Esophagus muscularis mucosa (tissue), 4 donors: ENCODE data around the gene KCTD21. TPM values are rescaled to one million over a fixed set of nuclear protein-coding genes. Genes with fewer than 3 reads are reported as not detected.

Source experiments
- DNase-seq: peaks from one replicate; pipeline ENCODE4 v3.0.0-alpha.2; 2017; ENCODE audit errors: extremely low spot score
- H3K27ac ChIP-seq, 4 donors: fragments of 200-600 bp; sonication (generic); replicated peaks in 1 of 4; 1 replicate in 3 of 4; 2 replicates in 1 of 4; pipeline ENCODE4 v1.5.1; 2016 to 2019; ENCODE audit warnings: mild to moderate bottlenecking in 1 of 4
- H3K27me3 ChIP-seq, 4 donors: fragments of 200-600 bp; sonication (generic); one replicate each; pipeline versions ENCODE4 v1.5.1 to v1.6.0; 2016 to 2019
- H3K36me3 ChIP-seq, 4 donors: fragments of 200-600 bp; sonication (generic); one replicate each; pipeline ENCODE4 v1.5.1; 2016 to 2019
- H3K4me1 ChIP-seq, 4 donors: fragments of 200-600 bp; sonication (generic); one replicate each; pipeline ENCODE4 v1.5.1; 2016 to 2019
- H3K4me3 ChIP-seq, 4 donors: fragments of 200-600 bp; sonication (generic); 1 replicate in 2 of 4; 2 replicates in 2 of 4; pipeline ENCODE4 v1.5.1; 2016 to 2019; ENCODE audit warnings: mild to moderate bottlenecking in 4 of 4, moderate library complexity in 1 of 4
- H3K9me3 ChIP-seq, 4 donors: fragments of 200-600 bp; sonication (generic); 1 replicate in 3 of 4; 2 replicates in 1 of 4; pipeline ENCODE4 v1.5.1; 2016 to 2019
- EP300 ChIP-seq: sonication (generic); formaldehyde crosslinking; IDR thresholded peaks from one replicate; pipeline ENCODE4 v1.6.1; 2017; ENCODE audit warnings: antibody characterized with exemption
- POLR2A ChIP-seq: fragments of 450-650 bp; IDR thresholded peaks from one replicate; pipeline ENCODE4 v1.6.1; 2017; ENCODE audit warnings: antibody characterized with exemption, moderate library complexity, mild to moderate bottlenecking, low read depth
- POLR2AphosphoS5 ChIP-seq, 2 donors: sonication (generic); formaldehyde crosslinking; IDR thresholded peaks; one replicate each; pipeline ENCODE4 v1.6.1; 2017; ENCODE audit warnings: antibody characterized with exemption in 2 of 2
- WGBS: methylation state at CpG from one replicate; pipeline ENCODE4 v1.1.5; 2018; 5-methylcytosine and 5-hydroxymethylcytosine counted together
- intact Hi-C: fragments of 100-400 bp; cut with DNase I; formaldehyde crosslinking; loops from one replicate; pipeline ENCODE4 v1.15.1; 2023
- total RNA-seq, 4 donors: library from RNA; depleted of rRNA; stranded (reverse); fragments of >200 nt; gene quantifications; one replicate each; pipeline versions ENCODE4 v1.1.0 to v1.2.1, GENCODE V29; 2016
- TF ChIP-seq, protein P1 (sequence below), 3 experiments: fragments of 200-600 bp in 2 of 3; fragments of 450-650 bp in 1 of 3; sonication (generic) in 2 of 3; IDR thresholded peaks; one replicate each; pipeline ENCODE4 v1.5.1; 2017 to 2019; ENCODE audit warnings: antibody characterized with exemption in 3 of 3, mild to moderate bottlenecking in 2 of 3, moderate library complexity in 1 of 3

Gene KCTD21
- total RNA-seq, 4 donors from 2014 or later, result 6.6 to 21.0 (median 12.1) TPM

DNA sequence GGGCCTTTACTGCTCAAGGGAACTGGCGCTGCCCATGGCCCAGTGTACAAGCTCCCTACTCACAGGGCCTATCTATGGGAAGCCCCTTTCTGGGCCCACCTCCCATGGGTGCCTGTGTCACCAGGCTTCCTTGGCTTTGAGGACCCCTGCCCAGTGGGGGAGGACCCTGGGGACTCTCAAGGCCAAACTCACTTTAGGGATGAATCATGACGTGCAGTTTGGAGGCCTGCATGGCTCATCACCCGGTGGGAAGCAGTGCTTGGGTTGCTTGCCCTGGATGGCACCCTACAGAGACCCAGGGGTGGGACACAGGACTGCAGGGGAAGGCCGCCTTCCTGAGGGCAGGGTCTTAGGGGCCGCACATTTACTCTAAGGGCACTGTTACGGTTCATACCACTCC lies 16.5 kb downstream of the KCTD21 start:
- Histone ChIP-seq H3K4me3 (no peak overlapping the region), H3K27ac (no peak overlapping the region), H3K4me1 (peaks cover 31 to 55% (median 43%) of the 10 kb centered on the region in 4 donors), H3K27me3 (no peaks in the 10 kb centered on the region), H3K9me3 (no peaks in the 10 kb centered on the region), H3K36me3 (peaks cover 9 to 40% (median 23%) of the 10 kb centered on the region in 4 donors)
- TF ChIP-seq, protein P1, sequence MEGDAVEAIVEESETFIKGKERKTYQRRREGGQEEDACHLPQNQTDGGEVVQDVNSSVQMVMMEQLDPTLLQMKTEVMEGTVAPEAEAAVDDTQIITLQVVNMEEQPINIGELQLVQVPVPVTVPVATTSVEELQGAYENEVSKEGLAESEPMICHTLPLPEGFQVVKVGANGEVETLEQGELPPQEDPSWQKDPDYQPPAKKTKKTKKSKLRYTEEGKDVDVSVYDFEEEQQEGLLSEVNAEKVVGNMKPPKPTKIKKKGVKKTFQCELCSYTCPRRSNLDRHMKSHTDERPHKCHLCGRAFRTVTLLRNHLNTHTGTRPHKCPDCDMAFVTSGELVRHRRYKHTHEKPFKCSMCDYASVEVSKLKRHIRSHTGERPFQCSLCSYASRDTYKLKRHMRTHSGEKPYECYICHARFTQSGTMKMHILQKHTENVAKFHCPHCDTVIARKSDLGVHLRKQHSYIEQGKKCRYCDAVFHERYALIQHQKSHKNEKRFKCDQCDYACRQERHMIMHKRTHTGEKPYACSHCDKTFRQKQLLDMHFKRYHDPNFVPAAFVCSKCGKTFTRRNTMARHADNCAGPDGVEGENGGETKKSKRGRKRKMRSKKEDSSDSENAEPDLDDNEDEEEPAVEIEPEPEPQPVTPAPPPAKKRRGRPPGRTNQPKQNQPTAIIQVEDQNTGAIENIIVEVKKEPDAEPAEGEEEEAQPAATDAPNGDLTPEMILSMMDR (IDR thresholded peaks at IDR 0.05), result no peak
- TF ChIP-seq POLR2A, result no peak
- no peak for TF ChIP-seq POLR2AphosphoS5 (IDR thresholded peaks at IDR 0.05)
- no peak for TF ChIP-seq EP300
- intact Hi-C loops, result no loop called here
- WGBS, result 93% methylated on average over 6 of the region's 6 CpGs
- no peak for DNase-seq

DNA sequence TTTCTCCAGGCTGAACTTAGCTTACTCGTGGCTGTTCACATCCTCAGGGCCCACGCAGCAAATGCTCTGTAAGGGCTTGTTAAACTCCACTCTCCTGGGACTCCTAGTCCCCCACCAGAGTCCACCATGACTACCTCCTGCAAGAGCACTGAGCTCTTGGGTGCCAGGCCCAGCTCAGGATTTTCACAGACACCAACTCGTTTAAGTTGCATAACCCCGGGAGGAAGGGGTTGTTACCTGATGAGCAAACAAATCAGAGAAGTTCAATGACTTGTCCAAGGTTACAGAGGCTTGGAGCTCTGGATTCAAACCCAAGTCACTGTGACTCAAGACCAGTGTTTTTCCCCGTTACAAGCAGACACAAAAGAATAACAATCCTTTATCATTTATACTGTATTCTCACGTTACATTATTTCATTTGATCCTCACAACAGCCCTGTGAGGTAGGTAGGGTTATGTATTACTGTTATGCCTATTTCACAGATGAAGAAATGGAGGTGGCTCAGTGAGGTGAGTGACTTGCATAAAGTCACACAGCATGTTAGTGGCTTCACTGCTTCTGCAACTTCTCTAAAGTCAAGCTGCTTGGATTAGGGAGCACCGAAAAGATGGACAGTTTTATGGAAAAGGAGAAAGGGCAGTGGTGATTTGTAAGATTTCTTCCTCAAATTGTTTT lies 17.4 kb downstream of the KCTD21 start:
- H3K4me1 ChIP-seq, result peaks cover 33 to 64% (median 46%) of the 10 kb centered on the region in 4 donors
- TF ChIP-seq, protein P1 (IDR thresholded peaks at IDR 0.05), result no peak
- no peak for TF ChIP-seq EP300
- no peak for TF ChIP-seq POLR2AphosphoS5 (IDR thresholded peaks at IDR 0.05)
- no peak for TF ChIP-seq POLR2A
- H3K9me3 ChIP-seq, result no peaks in the 10 kb centered on the region
- H3K36me3 ChIP-seq, result peaks cover 9 to 31% (median 20%) of the 10 kb centered on the region in 4 donors
- no peak overlapping the region for H3K4me3 ChIP-seq
- intact Hi-C loops, result no loop called here
- peak overlapping the region in 2 of 4 donors; percentile 76 to 79 for H3K27ac ChIP-seq
- 84% methylated on average over 7 of the region's 7 CpGs for WGBS
- DNase-seq, result no peak
- no peaks in the 10 kb centered on the region for H3K27me3 ChIP-seq

DNA sequence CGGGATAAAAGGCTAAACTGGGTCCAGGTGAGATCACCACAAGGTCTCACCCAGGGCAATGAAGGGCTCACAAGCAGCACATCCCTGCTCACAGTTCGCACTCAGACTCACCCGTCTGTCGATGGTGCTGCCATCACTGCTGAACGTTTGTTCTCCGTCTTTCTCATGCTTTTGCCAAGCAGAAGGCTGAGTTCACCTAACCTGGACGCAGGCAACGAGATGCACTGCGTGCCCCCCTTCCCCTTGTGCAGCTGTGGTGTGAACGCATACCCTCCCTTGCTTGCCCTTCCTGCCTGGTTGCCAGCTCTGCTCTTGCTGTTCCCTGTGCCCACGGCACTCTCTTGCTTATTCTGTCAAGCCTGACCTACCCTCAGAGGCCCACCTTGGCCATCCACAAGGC lies 18.0 kb downstream of the KCTD21 start:
- TF ChIP-seq, protein P1 (IDR thresholded peaks at IDR 0.05), result no peak
- TF ChIP-seq EP300, result no peak
- TF ChIP-seq POLR2A, result no peak
- TF ChIP-seq POLR2AphosphoS5 (IDR thresholded peaks at IDR 0.05), result no peak
- no peak for DNase-seq
- Histone ChIP-seq H3K27ac (peak overlapping the region in 3 of 4 donors; percentile 76 to 79 (median 77)), H3K27me3 (no peaks in the 10 kb centered on the region), H3K4me1 (peaks cover 33 to 65% (median 46%) of the 10 kb centered on the region in 4 donors), H3K9me3 (no peaks in the 10 kb centered on the region), H3K36me3 (peaks cover 9 to 30% (median 20%) of the 10 kb centered on the region in 4 donors), H3K4me3 (no peak overlapping the region)
- whole genome bisulfite sequencing, result 100% methylated on average over 7 of the region's 11 CpGs
- intact Hi-C loops, result no loop called here

DNA sequence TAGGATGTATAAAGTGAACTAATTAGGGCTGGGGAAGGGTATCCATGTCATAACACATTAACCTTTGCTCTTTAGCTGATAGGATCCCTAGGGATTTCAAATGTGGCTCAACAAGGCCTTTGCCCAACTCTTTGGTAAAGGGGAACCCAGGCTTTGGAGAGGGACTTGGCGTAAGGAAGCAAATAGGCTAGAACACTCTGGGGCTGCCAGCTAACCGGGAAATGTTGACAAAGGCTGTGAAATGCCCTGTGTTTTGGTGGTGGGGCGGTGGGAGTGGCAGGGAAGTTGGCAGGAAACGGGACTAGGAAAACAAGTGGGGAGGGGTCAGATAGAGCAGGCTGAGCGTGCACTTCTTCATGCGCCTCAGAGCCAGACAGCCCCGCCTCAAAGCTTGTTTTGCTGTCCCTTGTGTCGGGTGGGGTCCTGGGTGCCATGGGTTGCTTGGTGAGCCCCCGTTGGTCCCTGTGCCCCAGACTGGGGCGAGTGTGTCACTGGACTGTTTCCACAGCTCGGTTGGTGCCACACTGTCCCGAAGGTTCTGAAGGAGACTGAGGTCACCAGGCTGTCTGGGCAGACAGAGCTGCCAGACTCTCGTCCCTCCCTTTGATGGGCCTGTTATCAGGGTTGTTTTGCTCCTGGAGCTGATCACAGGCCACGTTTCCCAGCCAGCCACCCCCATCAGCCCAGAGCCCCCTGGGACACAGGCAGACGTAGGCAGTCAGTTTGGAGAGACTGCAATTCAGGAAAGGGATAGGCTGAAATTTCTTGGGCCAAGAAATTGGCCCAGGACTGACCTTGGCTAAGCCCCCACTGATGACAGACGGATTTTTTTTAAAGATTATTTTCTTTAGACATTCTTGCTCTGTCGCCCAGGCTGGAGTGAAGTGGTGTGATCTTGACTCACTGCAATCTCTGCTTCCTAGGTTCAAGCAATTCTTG lies 19.6 kb downstream of the KCTD21 start:
- Histone ChIP-seq H3K36me3 (peaks cover 6 to 24% (median 14%) of the 10 kb centered on the region in 4 donors), H3K9me3 (no peaks in the 10 kb centered on the region), H3K27me3 (no peaks in the 10 kb centered on the region), H3K4me1 (peaks cover 37 to 67% (median 47%) of the 10 kb centered on the region in 4 donors), H3K4me3 (peak overlapping the region in 1 of 4 donors; percentile 21), H3K27ac (peak overlapping the region; percentile 70 to 79 (median 76))
- DNase-seq, result peak; percentile 93
- no peak for TF ChIP-seq POLR2A
- TF ChIP-seq, protein P1 (IDR thresholded peaks at IDR 0.05), result no peak
- TF ChIP-seq EP300, result no peak
- TF ChIP-seq POLR2AphosphoS5 (IDR thresholded peaks at IDR 0.05), result peak; percentile 63 to 70
- intact Hi-C loops, result no loop called here
- WGBS, result 56% methylated on average over 14 of the region's 17 CpGs
